Measurements from ENCODE around the gene FCN3.

FCN3 gene

GRCh38 chr1:27383661-27384060, 9.0 kb upstream of the FCN3 start:
- DNase-seq (ENCODE audit: low read depth) = no peak
- H3K4me3 ChIP-seq (ENCODE audit: control insufficient read depth, low read depth, low read length) = no peak overlapping the region
- TF ChIP-seq CTCF (conservative IDR thresholded peaks at IDR 0.05; ENCODE audit: control insufficient read depth, insufficient read depth, low read depth, low read length) = no peak

GRCh38 chr1:27383039-27383605, 8.5 kb upstream of the FCN3 start, which contains the start of gene CD164L2:
TSS of gene CD164L2 (minus strand) at chr1:27383333. CDS start at chr1:27383239, 94 bp downstream.
- DNase-seq (ENCODE audit: low read depth) = no peak
- no peak within 1 kb of the TSS for H3K4me3 ChIP-seq (ENCODE audit: control insufficient read depth, low read depth, low read length)
- no peak for TF ChIP-seq CTCF (conservative IDR thresholded peaks at IDR 0.05; ENCODE audit: control insufficient read depth, insufficient read depth, low read depth, low read length)

- H3K4me3 ChIP-seq (ENCODE audit: control insufficient read depth, low read depth, low read length) = no peak overlapping the region
- no peak for TF ChIP-seq CTCF (conservative IDR thresholded peaks at IDR 0.05; ENCODE audit: control insufficient read depth, insufficient read depth, low read depth, low read length)
- no peak for DNase-seq (ENCODE audit: low read depth)
These were observed 7.5 kb upstream of the FCN3 start for GRCh38 chr1:27381969-27382762.

DNA sequence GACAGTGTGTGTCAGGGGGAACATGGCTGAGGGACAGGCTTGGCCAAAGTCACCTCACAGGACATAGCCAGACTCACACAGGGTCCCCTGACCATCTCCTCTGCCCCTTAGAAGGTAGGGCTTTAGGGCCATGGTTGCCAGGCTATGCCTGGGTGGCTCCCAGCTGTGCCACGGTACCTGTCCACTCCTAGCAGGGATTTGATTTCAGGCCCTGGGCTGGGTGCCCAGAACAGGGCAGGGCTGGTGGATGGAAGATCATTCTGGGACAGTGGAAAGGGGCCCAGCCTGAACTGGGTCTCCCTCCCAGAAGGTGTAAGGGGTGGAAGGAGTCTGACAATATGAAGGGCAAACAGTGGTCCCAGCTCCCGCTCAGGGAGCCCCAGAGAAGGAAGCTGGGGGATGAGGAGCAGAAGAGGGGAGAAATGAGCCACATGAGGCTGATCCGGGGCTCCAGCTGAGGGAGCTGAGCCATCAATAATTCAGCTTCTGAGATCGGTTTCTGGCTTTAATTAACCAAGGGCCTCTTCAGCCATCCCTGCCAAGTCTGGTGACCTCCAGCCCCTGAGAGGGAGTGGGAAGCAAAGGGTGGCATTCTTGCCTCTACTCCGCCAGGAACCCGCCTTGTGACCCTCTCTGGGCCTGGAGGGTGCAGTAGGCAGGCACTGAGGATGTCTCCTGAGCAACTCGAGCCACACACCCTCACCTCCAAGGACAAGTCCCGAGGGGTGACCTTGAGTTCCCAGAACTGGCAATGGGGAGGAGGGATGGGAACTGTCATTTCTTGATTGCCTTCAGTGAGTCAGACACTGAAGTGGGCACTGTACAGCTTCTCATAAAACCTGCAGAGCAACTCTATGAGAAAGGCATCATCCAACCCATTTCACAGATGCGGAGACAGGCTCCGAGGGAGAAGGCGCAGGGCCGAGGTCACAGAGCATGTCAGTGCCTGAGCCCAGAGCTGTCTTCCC, 6.4 kb upstream of the FCN3 start:
- DNase-seq (ENCODE audit: low read depth) = no peak
- no peak overlapping the region for H3K4me3 ChIP-seq (ENCODE audit: control insufficient read depth, low read depth, low read length)
- TF ChIP-seq CTCF (conservative IDR thresholded peaks at IDR 0.05; ENCODE audit: control insufficient read depth, insufficient read depth, low read depth, low read length) = no peak

DNA sequence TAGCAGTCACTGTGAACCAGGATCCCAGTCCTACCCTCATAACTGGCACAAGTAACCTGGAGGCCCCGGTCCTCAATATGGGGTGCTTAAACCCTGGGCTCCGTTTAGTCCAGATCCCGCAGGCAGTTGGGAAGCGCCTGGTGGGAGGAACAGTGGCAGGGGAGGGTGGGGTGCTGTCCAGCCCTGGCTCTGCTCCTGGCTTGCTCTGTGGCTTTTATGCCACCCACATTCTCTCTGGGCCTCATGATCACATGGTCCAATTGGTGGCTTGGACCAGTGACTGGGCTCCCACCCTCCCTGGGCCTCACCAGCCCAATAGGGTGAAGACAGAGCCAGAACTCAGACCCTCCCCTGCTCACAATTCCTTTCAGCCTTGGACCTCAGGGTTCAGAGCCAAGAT, 5.6 kb upstream of the FCN3 start:
- no peak for DNase-seq (ENCODE audit: low read depth)
- TF ChIP-seq CTCF (conservative IDR thresholded peaks at IDR 0.05; ENCODE audit: control insufficient read depth, insufficient read depth, low read depth, low read length) = no peak
- H3K4me3 ChIP-seq (ENCODE audit: control insufficient read depth, low read depth, low read length) = no peak overlapping the region

- no peak for DNase-seq (ENCODE audit: low read depth)
- no peak for TF ChIP-seq CTCF (conservative IDR thresholded peaks at IDR 0.05; ENCODE audit: control insufficient read depth, insufficient read depth, low read depth, low read length)
- no peak overlapping the region for H3K4me3 ChIP-seq (ENCODE audit: control insufficient read depth, low read depth, low read length)
These were observed 5.0 kb upstream of the FCN3 start for GRCh38 chr1:27379564-27380122.
